22Rv1 (cell line): ENCODE measurements around the gene TMEM62.
"Not testable (repeated sequence)": the region's sequence is repeated elsewhere in the genome, so short reads cannot be mapped to it uniquely, and the experiment has no call there.

Experiments used
- CTCF ChIP-seq: fragments of 450-650 bp; IDR thresholded peaks from 2 replicates; pipeline ENCODE4 v1.5.1; 2017; ENCODE audit warnings: mild to moderate bottlenecking
- ZFX ChIP-seq: fragments of 450-650 bp; IDR thresholded peaks from 2 replicates; pipeline ENCODE4 v1.6.1; 2017; ENCODE audit warnings: antibody characterized with exemption, borderline replicate concordance

GRCh38 chr15:43197773-43198172 lies 64.4 kb downstream of the TMEM62 start:
- not testable (repeated sequence) for TF ChIP-seq CTCF, ZFX
